ENCODE measurements around the gene CFAP299. TPM values are rescaled to one million over a fixed set of nuclear protein-coding genes. Genes with fewer than 3 reads are reported as not detected.
"Not testable (repeated sequence)": the region's sequence is repeated elsewhere in the genome, so short reads cannot be mapped to it uniquely, and the experiment has no call there.

Gene CFAP299
- total RNA-seq, 2 donors from 2014 or later: 0.17 TPM; not detected in 1

DNA sequence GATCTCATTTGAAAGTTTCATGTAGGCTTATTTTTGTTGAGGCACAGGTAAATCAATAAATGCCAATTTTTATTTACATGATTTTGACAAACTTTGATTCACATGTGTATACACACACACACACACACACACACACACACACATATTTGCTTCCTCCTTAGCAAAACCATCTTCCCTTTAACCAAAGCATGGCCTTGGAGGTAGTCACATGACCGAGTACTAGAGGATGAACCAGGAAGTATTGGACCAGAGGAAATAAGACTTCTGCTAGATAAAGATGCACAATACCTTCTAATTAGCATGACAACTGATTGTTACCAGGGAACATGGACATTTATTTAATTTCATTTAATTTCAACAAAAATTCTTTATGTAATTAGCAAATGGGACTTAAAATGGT lies 23.4 kb upstream of the CFAP299 start:
- Histone ChIP-seq H3K27ac (no peak overlapping the region), H3K9me3 (no peaks in the 10 kb centered on the region), H3K4me3 (no peak overlapping the region), H3K36me3 (no peaks in the 10 kb centered on the region), H3K27me3 (replicated peaks; ENCODE audit: insufficient read depth) (peaks cover 3% of the 10 kb centered on the region), H3K4me1 (replicated peaks) (no peaks in the 10 kb centered on the region)
- DNase-seq (ENCODE audit: low spot score): no peak
- TF ChIP-seq POLR2A (IDR thresholded peaks at IDR 0.05) (no peak), POLR2AphosphoS5 (IDR thresholded peaks at IDR 0.05) (no peak)
- TF ChIP-seq, protein P1, sequence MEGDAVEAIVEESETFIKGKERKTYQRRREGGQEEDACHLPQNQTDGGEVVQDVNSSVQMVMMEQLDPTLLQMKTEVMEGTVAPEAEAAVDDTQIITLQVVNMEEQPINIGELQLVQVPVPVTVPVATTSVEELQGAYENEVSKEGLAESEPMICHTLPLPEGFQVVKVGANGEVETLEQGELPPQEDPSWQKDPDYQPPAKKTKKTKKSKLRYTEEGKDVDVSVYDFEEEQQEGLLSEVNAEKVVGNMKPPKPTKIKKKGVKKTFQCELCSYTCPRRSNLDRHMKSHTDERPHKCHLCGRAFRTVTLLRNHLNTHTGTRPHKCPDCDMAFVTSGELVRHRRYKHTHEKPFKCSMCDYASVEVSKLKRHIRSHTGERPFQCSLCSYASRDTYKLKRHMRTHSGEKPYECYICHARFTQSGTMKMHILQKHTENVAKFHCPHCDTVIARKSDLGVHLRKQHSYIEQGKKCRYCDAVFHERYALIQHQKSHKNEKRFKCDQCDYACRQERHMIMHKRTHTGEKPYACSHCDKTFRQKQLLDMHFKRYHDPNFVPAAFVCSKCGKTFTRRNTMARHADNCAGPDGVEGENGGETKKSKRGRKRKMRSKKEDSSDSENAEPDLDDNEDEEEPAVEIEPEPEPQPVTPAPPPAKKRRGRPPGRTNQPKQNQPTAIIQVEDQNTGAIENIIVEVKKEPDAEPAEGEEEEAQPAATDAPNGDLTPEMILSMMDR (IDR thresholded peaks at IDR 0.05): no peak
- 86% methylated on average over 1 of the region's 1 CpG for WGBS
- intact Hi-C loops (cut with DNase I): no loop called here

DNA sequence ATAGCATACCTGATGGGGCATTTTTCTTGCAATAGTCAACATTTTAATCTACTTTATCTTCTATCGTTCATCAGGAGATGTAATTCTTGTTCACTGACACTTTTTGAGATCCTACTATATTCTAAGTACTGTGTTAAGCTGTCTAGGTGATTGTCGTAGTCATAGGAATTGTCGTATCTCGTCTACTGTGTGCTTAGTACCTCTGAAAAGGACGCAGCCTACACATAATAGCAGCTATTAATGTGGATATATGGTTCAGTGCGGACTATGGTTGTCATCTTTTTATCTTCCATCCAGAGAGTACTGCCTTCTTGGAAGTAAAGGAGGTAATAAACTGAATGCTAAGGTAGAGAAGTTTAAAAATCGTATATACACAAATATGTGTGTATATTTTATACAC lies 21.9 kb upstream of the CFAP299 start:
- TF ChIP-seq POLR2A (IDR thresholded peaks at IDR 0.05): no peak
- no peak overlapping the region for H3K4me3 ChIP-seq
- H3K27ac ChIP-seq: no peak overlapping the region
- peaks cover under 1% of the 10 kb centered on the region for H3K27me3 ChIP-seq (replicated peaks; ENCODE audit: insufficient read depth)
- H3K36me3 ChIP-seq: no peaks in the 10 kb centered on the region
- DNase-seq (ENCODE audit: low spot score): no peak
- 76% methylated on average over 7 of the region's 7 CpGs for WGBS
- intact Hi-C loops (cut with DNase I): no loop called here
- H3K9me3 ChIP-seq: no peaks in the 10 kb centered on the region
- no peaks in the 10 kb centered on the region for H3K4me1 ChIP-seq (replicated peaks)

DNA sequence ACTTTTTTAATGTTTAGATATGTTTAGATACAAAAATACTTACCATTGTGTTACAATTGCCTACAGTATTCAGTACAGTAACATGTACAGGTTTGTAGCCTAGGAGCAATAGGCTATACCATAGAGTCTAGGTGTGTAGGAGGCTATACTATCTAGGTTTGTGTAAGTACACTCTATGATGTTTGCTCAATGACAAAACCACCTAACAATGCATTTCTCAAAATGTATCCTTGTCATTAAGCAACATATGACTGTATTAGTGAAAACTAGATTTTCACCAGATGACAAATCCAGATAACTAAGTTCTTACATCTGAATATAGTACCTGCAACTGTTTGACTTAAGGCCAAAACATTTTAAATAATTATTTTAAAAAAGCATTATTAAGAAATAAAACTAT lies 19.7 kb upstream of the CFAP299 start:
- intact Hi-C loops (cut with DNase I); H3K27me3 ChIP-seq (replicated peaks; ENCODE audit: insufficient read depth); H3K4me3 ChIP-seq; H3K9me3 ChIP-seq; DNase-seq (ENCODE audit: low spot score); H3K4me1 ChIP-seq (replicated peaks); H3K27ac ChIP-seq; H3K36me3 ChIP-seq: not testable (repeated sequence)

DNA sequence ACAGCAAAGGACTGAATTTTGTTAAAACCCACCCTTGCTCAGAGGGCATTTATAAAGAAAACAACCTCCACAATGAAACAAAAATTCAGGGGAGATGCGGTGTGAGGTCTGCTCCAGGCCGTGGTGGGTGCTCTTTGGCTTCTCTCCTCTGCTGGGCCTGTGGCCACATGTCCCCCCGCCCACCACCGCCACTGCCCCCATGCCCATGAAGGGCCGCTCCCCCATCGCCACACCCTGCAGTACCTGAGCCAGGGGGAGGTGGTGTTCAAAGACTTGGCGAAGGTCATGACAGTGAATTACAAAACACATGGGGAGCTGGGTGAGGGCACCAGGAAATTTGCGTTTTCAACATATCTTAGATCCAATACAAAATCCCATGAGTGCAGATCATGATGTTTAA lies 14.2 kb upstream of the CFAP299 start:
- Histone ChIP-seq H3K36me3 (no peaks in the 10 kb centered on the region), H3K4me1 (replicated peaks) (no peaks in the 10 kb centered on the region), H3K4me3 (no peak overlapping the region), H3K9me3 (no peaks in the 10 kb centered on the region), H3K27me3 (replicated peaks; ENCODE audit: insufficient read depth) (no peaks in the 10 kb centered on the region), H3K27ac (no peak overlapping the region)
- WGBS: 92% methylated on average over 8 of the region's 8 CpGs
- intact Hi-C loops (cut with DNase I): no loop called here
- TF ChIP-seq, protein P1 (IDR thresholded peaks at IDR 0.05): no peak
- TF ChIP-seq POLR2A (IDR thresholded peaks at IDR 0.05): no peak
- TF ChIP-seq POLR2AphosphoS5 (IDR thresholded peaks at IDR 0.05): no peak
- no peak for DNase-seq (ENCODE audit: low spot score)

DNA sequence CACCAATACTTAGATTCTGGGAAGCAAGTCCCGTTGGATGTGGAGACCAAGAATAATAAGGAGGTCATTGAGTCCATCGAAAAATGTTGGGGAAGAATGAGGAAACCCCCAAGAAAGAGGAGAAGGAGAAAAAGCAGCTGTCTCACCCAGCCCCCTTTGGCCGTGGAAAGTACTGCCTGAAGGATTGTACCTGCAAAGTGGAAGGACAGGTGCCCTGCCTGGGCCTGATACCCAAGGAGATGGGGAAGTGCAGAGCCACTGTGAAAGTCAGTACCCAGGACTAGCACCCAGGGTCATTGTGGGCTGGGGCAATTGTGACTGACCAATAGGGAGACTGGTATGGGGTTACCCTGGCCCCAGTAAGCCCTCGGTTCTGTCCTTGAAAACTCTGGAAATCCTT lies 13.8 kb upstream of the CFAP299 start:
- H3K36me3 ChIP-seq: no peaks in the 10 kb centered on the region
- H3K27me3 ChIP-seq (replicated peaks; ENCODE audit: insufficient read depth): no peaks in the 10 kb centered on the region
- 79% methylated on average over 4 of the region's 4 CpGs for WGBS
- no peaks in the 10 kb centered on the region for H3K9me3 ChIP-seq
- intact Hi-C loops (cut with DNase I): no loop called here
- no peak overlapping the region for H3K27ac ChIP-seq
- TF ChIP-seq, protein P1 (IDR thresholded peaks at IDR 0.05): no peak
- TF ChIP-seq POLR2AphosphoS5 (IDR thresholded peaks at IDR 0.05) (no peak), POLR2A (IDR thresholded peaks at IDR 0.05) (no peak)
- no peak overlapping the region for H3K4me3 ChIP-seq
- no peak for DNase-seq (ENCODE audit: low spot score)
- H3K4me1 ChIP-seq (replicated peaks): no peaks in the 10 kb centered on the region

DNA sequence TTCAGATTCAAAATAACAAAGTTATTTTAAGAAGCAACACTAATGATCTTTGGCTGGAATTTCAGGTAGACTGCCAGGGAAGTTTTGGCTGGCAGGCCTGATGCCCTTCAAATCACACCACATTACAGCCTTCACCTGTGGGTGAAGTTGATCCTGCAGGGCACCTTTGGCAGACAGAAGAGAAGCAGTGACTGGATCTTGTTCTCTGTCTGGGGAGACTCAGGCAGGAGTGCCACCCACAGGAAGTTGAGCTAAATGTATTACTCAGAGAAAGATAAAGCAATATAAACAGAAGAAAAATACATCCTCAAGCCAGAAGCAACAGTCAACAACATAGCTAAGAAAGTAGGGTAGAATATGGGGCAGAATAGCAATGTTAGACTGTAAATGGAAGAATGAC lies 12.8 kb upstream of the CFAP299 start:
- Histone ChIP-seq H3K27ac (no peak overlapping the region), H3K4me1 (replicated peaks) (no peaks in the 10 kb centered on the region), H3K27me3 (replicated peaks; ENCODE audit: insufficient read depth) (no peaks in the 10 kb centered on the region), H3K9me3 (no peaks in the 10 kb centered on the region), H3K4me3 (no peak overlapping the region), H3K36me3 (no peaks in the 10 kb centered on the region)
- DNase-seq (ENCODE audit: low spot score): no peak
- TF ChIP-seq POLR2AphosphoS5 (IDR thresholded peaks at IDR 0.05) (no peak), POLR2A (IDR thresholded peaks at IDR 0.05) (no peak)
- TF ChIP-seq, protein P1 (IDR thresholded peaks at IDR 0.05): no peak
- intact Hi-C loops (cut with DNase I): no loop called here
